HG03095 (cell line): ENCODE measurements around the gene CMC1.
"Not testable (repeated sequence)": the region's sequence is repeated elsewhere in the genome, so short reads cannot be mapped to it uniquely, and the experiment has no call there.

Experiments
- ATAC-seq: cut with Tn5 transposase; IDR thresholded peaks from one replicate; pipeline ENCODE4 v1.9.1; 2021; ENCODE audit warnings: moderate library complexity; ENCODE audit not compliant: unreplicated experiment

CMC1 gene

GRCh38 chr3:28241221-28242160, at the start of gene CMC1:
TSS of gene CMC1 (plus strand) at chr3:28241619. CDS start at chr3:28241794, 175 bp downstream.
- peak; percentile 98 for ATAC-seq

DNA sequence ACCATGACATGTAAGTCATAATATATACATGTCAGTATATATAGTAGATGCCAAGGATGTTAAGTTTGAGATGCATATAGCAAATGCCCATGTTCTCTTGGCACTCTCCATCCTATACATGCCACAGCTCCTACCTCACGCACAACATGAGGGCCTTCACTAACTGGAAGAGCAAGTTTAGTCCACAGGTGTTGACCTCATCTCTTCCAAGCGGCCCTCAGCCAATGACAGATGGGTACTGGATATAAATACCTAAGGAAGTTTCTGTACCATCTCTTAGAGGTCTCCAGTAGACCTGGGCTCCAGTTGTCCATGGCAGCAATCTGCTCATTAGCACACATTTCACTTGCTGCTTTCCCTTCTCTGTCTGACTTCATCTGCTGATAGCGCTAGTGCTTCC, 43.3 kb upstream of the CMC1 start:
- no peak for ATAC-seq

DNA sequence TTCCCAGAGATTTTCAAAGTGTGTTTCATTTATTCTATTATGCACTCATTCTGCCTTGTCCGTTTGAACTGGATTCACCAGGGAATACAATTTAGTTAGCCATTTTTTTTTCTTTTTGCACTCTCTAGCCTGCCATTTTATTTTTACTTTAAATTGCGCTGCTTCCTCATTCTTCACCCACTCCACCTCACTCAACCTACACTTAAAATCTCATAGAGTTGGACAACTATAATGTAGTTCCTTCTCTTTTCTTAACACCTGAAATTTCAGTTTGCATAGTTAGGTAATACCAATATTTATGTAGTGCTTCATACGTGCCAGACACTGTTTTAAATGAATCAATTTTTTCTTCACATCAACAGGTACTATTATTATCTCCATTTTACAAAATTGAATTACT, 42.4 kb upstream of the CMC1 start:
- ATAC-seq = no peak

DNA sequence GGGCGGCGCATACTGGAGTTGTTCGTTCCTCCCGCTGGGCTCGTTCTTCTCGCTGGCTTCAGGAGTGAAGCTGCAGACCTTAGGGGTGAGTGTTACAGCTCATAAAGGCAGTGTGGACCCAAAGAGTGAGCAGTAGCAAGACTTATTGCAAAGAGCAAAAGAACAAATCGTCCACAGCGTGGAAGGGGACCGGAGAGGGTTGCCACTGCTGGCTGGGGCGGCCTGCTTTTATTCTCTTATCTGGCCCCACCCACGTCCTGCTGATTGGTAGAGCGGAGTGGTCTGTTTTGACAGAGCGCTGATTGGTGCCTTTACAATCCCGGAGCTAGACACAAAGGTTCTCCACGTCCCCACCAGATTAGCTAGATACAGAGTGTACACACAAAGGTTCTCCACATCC, 41.8 kb upstream of the CMC1 start:
- ATAC-seq = not testable (repeated sequence)

DNA sequence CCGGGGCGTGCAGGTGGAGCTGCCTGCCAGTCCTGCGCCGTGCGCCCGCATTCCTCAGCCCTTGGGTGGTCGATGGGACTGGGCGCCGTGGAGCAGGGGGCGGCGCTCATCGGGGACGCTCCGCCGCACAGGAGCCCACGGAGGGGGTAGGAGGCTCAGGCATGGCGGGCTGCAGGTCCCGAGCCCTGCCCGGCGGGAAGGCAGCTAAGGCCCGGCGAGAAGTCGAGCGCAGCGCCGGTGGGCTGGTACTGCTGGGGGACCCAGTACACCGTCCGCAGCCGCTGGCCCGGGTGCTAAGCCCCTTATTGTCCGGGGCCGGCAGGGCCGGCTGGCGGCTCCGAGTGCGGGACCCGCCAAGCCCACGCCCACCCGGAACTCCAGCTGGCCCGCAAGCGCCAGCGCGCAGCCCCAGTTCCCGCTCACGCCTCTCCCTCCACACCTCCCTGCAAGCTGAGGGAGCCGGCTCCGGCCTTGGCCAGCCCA, 41.0 kb upstream of the CMC1 start:
- ATAC-seq = not testable (repeated sequence)

- ATAC-seq = no peak
Observed at GRCh38 chr3:28206479-28206878, 34.9 kb upstream of the CMC1 start.

DNA sequence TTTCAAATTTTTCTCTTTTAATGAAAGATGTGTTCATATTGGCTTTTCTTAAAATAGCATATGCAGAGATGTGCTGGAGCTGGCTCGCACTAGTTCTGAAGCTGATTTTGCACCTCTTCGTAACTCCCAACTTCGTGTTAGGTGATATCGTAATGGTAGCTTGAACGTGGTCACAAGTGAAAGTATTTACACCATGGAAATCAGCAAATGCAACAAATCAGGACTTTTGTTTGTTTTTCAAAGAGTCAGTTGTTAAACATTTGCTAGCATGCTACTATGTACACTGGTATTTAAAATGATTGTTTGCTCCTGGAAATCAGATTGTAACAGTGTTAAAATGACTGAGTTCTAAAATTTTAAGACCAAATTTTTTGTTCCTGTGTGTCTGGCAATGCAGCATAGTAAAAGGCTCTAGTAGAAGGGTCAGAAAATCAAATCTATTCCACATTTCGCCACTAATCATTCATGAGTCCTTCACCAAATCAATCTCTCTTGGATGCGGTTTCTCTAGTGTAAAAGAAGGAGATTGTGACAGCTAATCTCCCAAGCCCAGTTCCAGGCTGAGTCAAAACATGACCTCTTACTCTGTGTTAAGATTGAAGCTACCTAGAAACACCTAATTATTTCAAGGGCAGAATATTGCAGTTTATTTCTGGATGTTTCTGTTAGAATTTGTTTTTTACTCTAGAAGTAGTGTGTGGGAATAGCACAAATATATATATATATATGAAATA, 34.3 kb upstream of the CMC1 start:
- no peak for ATAC-seq

GRCh38 chr3:28210968-28211713, 30.3 kb upstream of the CMC1 start:
- ATAC-seq = no peak

GRCh38 chr3:28212681-28213080, 28.7 kb upstream of the CMC1 start:
- ATAC-seq = no peak

GRCh38 chr3:28215407-28215806, 26.0 kb upstream of the CMC1 start:
- ATAC-seq = no peak

- ATAC-seq = no peak
Observed at GRCh38 chr3:28218071-28218916, 23.1 kb upstream of the CMC1 start.

DNA sequence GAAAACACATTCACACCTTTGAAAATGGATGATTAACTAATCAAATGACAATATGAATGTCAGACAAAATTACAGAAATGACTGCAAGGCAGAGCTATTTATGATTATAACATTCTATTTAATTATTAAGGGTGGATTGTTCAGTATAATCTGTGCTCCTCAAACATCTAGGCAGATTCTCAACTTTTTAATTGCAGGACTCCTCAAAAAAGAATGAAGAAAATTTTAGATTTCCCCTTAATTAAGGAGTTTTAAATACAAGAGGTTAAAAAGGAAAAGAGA, 22.6 kb upstream of the CMC1 start:
- no peak for ATAC-seq

GRCh38 chr3:28224430-28224829, 17.0 kb upstream of the CMC1 start:
- no peak for ATAC-seq

DNA sequence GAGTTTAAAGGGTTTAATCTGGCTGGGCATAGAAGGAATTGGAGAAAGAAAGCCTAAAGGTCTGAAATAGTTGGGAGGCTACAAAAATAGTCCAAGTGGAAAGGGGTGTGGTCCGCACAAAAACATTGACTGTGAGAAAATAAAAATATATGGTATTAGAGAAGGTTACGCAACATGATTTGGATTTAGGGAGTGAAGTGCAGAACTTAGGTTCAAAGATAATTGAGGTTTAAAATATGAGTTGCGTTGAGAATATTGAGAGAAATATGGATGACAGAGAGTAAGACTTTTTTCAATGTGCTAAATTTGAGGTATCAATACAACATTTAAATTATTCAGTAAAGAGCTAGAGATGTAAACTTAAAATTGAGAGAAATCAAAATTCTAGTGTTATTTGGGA, 15.4 kb upstream of the CMC1 start:
- no peak for ATAC-seq

- ATAC-seq = no peak
Observed at GRCh38 chr3:28228623-28229022, 12.8 kb upstream of the CMC1 start.

GRCh38 chr3:28232659-28233058, 8.8 kb upstream of the CMC1 start:
- ATAC-seq = no peak

DNA sequence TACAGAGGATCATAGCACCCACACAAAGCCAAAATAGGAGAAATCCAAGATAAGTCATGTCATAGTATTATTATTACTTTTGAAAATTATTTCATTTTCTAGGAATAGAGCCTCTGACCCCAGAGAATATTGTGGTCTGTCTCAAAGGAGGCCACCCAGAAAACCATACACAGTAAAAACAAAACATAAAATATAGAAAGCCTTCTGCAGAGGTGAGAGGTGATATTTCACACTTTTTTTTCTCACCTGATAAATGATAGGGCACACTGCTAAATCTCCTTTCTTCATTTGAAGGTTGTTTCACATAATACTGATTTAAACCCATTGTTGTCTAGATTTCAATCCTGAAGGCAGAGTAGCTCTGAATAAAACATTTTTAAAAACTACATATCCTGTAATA, 7.0 kb upstream of the CMC1 start:
- ATAC-seq = no peak

DNA sequence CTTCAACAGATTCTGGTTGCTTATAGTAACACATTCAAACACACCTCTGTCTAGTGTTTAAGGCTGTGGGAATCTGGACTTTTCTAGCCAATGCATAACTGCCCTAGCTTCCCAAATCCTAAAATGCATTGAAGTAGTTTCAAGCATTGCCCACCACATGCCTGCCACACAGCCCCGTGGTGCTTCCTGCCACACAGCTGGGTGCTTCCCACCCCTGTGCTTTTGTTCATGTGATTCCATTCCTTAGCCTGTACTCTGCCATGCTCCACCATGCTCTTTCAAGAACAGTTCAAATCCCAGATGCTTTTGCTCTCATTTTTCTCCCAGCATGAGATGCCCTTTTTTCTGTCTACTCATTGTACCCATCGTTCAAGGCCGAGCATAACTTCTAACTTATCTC, 2.3 kb upstream of the CMC1 start:
- ATAC-seq = no peak

- ATAC-seq = no peak
Observed at GRCh38 chr3:28240441-28240840, 978 bp upstream of the CMC1 start.

GRCh38 chr3:28242519-28242918, 1.1 kb downstream of the CMC1 start:
- ATAC-seq = no peak
